ENCODE measurements around the gene JUP.
"Not testable (repeated sequence)": the region's sequence is repeated elsewhere in the genome, so short reads cannot be mapped to it uniquely, and the experiment has no call there.

The JUP gene

GRCh38 chr17:41781404-41782110 is 5.0 kb downstream of the JUP start:
- DNase-seq (ENCODE audit: low read depth) = no peak

GRCh38 chr17:41779954-41780353 is 6.6 kb downstream of the JUP start:
- no peak for DNase-seq (ENCODE audit: low read depth)

- DNase-seq (ENCODE audit: low read depth) = no peak
These were observed 8.8 kb downstream of the JUP start for GRCh38 chr17:41777574-41778188.

GRCh38 chr17:41777157-41777573 is 9.3 kb downstream of the JUP start:
- DNase-seq (ENCODE audit: low read depth) = no peak

- DNase-seq (ENCODE audit: low read depth) = not testable (repeated sequence)
These were observed 10.1 kb downstream of the JUP start for GRCh38 chr17:41776262-41776900.

GRCh38 chr17:41775394-41776226 is 10.9 kb downstream of the JUP start:
- DNase-seq (ENCODE audit: low read depth) = no peak

DNA sequence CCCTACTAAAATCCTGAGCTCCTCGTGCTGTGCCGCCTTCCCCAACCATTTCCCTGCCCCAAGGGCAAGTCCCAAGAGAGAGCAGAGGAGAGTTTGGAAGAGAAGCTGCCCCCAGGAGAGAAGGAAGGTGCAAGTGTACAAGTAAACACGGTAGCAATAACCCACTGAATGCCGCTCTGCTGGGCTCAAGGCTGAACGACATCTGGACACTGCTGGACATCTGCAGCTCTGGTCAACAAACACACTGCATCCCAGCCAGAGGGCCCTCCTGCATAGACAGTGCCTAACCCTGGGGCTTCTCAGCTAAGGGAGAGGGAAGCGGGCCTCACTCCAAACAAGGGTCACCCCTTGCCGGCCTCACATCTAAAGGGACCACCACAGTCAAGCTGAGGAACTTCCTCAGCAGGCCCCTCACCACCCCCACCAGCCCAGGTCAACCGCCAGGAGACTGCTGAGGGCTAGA is 12.7 kb downstream of the JUP start:
- DNase-seq (ENCODE audit: low read depth) = no peak

- no peak for DNase-seq (ENCODE audit: low read depth)
These were observed 13.3 kb downstream of the JUP start for GRCh38 chr17:41773190-41773588.

GRCh38 chr17:41772586-41773189 is 13.8 kb downstream of the JUP start:
- no peak for DNase-seq (ENCODE audit: low read depth)

GRCh38 chr17:41772218-41772585 is 14.3 kb downstream of the JUP start:
- no peak for DNase-seq (ENCODE audit: low read depth)

DNA sequence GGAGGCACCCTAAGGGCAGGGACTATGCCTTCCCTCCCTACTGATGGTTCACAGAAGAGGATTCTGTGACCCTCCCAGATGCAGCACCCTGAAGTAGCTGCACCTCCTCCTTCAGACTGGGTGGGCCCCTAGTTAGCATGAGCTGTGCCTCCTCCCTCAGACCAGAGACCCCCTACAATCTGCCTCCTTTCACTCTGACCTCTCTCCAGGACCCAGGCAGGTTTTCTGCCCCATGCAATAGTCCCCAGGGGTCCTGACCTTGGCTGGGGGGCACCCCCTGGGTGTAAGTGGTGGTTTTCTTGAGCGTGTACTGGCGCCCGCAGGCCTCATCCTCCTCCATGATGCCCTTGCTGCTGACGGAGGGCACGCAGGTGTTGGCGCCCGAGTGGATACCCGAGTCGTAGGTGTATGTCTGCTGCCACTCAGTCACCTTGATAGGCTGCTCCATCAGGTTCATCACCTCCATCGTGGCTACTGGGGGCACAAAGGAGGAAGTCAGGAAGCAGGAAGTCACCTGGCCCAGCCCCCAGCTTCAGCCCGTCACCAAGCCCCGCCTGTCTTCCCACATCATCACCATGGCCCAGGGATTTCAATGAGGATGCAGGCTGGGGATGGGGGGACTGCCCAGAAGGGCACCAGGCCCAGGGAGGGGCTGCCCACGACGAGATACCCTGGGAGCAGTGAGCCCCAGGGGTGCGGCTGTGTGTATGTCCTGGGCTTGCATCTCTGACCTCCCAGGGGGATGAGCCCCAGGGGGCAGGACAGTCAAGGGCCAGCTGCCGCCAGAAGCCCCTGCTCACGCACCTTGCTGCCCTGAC is 14.9 kb downstream of the JUP start:
- no peak for DNase-seq (ENCODE audit: low read depth)

GRCh38 chr17:41769985-41770384 is 16.5 kb downstream of the JUP start:
- no peak for DNase-seq (ENCODE audit: low read depth)

- no peak for DNase-seq (ENCODE audit: low read depth)
These were observed 17.1 kb downstream of the JUP start for GRCh38 chr17:41769346-41769862.

DNA sequence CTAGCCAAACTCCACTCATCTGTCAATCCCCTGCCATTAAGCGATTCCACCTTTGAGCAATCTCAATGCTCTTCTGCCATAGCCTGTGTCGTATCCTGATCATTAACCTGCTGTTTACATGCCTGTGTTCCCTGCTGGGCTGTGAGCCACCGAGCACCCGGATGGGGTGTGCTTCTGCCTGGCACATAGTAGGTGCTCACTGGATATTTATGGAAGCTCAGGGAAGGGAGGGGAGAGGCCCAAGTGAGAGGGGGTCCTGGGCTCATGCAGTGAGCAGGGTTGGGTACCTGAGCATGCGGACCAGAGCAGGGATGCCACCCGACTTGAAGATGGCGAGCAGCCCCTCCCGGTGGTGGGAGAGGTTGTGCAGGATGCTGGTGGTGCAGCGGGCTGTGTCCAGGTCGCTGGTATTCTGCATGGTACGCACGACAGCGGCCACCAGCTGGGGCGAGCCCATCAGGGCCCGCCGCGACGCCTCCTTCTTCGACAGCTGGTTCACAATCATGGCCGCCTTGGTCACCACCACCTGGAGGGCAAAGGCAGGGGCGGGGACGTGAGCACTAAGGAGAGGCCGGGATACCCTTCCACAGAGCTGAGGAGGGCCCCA is 17.7 kb downstream of the JUP start:
- DNase-seq (ENCODE audit: low read depth) = no peak

- no peak for DNase-seq (ENCODE audit: low read depth)
These were observed 19.0 kb downstream of the JUP start for GRCh38 chr17:41767324-41768042.

DNA sequence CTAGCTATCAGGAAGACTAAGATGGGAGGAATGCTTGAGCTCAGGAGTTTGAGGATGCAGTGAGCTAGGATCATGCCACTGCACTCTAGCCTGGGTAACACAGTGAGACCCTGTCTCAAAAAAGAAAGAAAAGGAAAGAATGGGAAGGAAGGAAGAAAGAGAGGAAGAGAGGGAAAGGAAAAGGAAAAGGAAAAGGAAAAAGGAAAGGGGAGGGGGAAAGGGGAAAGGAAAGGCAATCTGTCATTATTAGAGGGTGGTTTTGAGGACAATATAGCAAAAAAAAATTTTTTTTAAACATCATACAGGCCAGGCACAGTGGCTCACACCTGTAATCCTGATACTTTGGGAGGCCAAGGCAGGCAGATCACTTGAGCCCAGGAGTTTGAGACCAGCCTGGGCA is 20.4 kb downstream of the JUP start:
- no peak for DNase-seq (ENCODE audit: low read depth)

DNA sequence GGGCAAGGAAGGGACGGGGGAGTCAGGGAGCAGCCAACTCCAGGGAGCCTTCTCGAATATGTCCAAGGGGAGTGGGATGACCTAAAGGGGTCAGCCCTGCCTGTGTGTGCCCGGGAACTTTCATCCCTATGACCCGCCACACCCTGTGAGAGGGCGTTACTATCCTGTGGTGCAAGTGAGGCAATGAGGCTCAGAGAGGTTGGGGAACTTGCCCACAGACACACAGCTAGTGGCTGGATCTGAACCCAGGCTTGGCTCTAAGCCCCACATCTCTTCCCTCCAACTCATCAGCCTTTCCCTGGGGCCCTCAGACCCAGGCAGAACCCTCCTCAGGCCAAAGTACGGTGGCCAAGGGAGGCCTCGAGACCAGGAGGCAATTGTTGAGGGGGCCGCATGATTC is 23.2 kb downstream of the JUP start:
- DNase-seq (ENCODE audit: low read depth) = no peak

GRCh38 chr17:41762841-41763240 is 23.7 kb downstream of the JUP start:
- no peak for DNase-seq (ENCODE audit: low read depth)

- no peak for DNase-seq (ENCODE audit: low read depth)
These were observed 24.1 kb downstream of the JUP start for GRCh38 chr17:41762391-41762790.

- no peak for DNase-seq (ENCODE audit: low read depth)
These were observed 25.6 kb downstream of the JUP start for GRCh38 chr17:41760878-41761277.

All from stimulated activated CD8-positive, alpha-beta memory T cell treated with anti-CD3 and anti-CD28 coated beads, Interleukin-12 subunit alpha, Interleukin-12 subunit beta, amount 100 ng/mL, for 1 hour (primary cell).